K562 (cell line): Measurements from ENCODE around the gene CFL1. TPM values are rescaled to one million over a fixed set of nuclear protein-coding genes. Genes with fewer than 3 reads are reported as not detected.

ENCODE experiments used
- ATF7 ChIP-seq: fragments of 450-650 bp; IDR thresholded peaks from 2 replicates; pipeline ENCODE4 v1.7.1; 2014; ENCODE audit warnings: mild to moderate bottlenecking, moderate library complexity
- EHMT2 ChIP-seq: fragments of 450-650 bp; IDR thresholded peaks from 2 replicates; pipeline ENCODE4 v1.6.1; 2018; ENCODE audit warnings: antibody characterized with exemption
- GABPB1 ChIP-seq: sonication (generic); formaldehyde crosslinking; IDR thresholded peaks from 2 replicates; pipeline ENCODE4 v1.8.0; 2022; ENCODE audit warnings: mild to moderate bottlenecking, missing genetic modification reagents
- KDM4B ChIP-seq, 2 experiments: fragments of 450-650 bp in 1 of 2; sonication (generic) in 1 of 2; IDR thresholded peaks; 2 replicates each; pipeline ENCODE4 v1.6.1; 2016 to 2017; ENCODE audit warnings: borderline replicate concordance in 2 of 2, antibody characterized with exemption in 1 of 2, low read depth in 1 of 2, mild to moderate bottlenecking in 1 of 2
- MITF ChIP-seq: IDR thresholded peaks from 2 replicates; pipeline ENCODE4 v1.6.1; 2014; ENCODE audit warnings: antibody characterized with exemption
- MNT ChIP-seq, 2 experiments: fragments of 450-650 bp; conservative IDR thresholded peaks; 2 replicates each; pipeline ENCODE4 v1.6.1; 2017; ENCODE audit warnings: mild to moderate bottlenecking in 2 of 2, moderate library complexity in 2 of 2
- NR4A1 ChIP-seq, 2 experiments: fragments of 250-450 bp in 1 of 2; fragments of 450-650 bp in 1 of 2; sonication (Bioruptor Pico) in 1 of 2; IDR thresholded peaks; 2 replicates each; pipeline versions ENCODE4 v1.4.0 to v1.6.1; 2016 to 2020; ENCODE audit warnings: mild to moderate bottlenecking in 2 of 2, missing compliant biosample characterization in 1 of 2, missing genetic modification characterization in 1 of 2, moderate library complexity in 1 of 2
- POLR2A ChIP-seq: fragments of 450-650 bp; conservative IDR thresholded peaks from 2 replicates; pipeline ENCODE4 v1.6.1; 2016
- POLR2AphosphoS5 ChIP-seq: IDR thresholded peaks from 2 replicates; pipeline ENCODE4 v1.6.1; 2011; ENCODE audit warnings: mild to moderate bottlenecking, low read depth, low read length, moderate library complexity; ENCODE audit not compliant: control insufficient read depth, insufficient read depth
- POLR2G ChIP-seq: fragments of 200-400 bp; formaldehyde crosslinking; IDR thresholded peaks from 2 replicates; pipeline ENCODE4 v1.6.1; 2017; ENCODE audit warnings: low read depth, mild to moderate bottlenecking, antibody characterized with exemption, low read length, moderate library complexity
- POLR3G ChIP-seq: IDR thresholded peaks from 2 replicates; pipeline ENCODE4 v1.6.1; 2011; ENCODE audit not compliant: insufficient read length, insufficient replicate concordance; ENCODE audit errors: extremely low read depth
- SFPQ ChIP-seq: fragments of 200-400 bp; formaldehyde crosslinking; IDR thresholded peaks from 2 replicates; pipeline ENCODE4 v1.6.1; 2017; ENCODE audit warnings: mild to moderate bottlenecking, low read depth, low read length, moderate library complexity
- SPI1 ChIP-seq: IDR thresholded peaks from 2 replicates; pipeline ENCODE4 v1.6.1; 2011; ENCODE audit warnings: low read depth, low read length, control low read depth, borderline replicate concordance
- TCF3 ChIP-seq: sonication (generic); formaldehyde crosslinking; IDR thresholded peaks from 2 replicates; pipeline ENCODE4 v1.4.0; 2020; ENCODE audit warnings: mild to moderate bottlenecking, missing genetic modification reagents
- ZBTB43 ChIP-seq: sonication (generic); formaldehyde crosslinking; IDR thresholded peaks from 2 replicates; pipeline ENCODE4 v1.8.0; 2023; ENCODE audit warnings: mild to moderate bottlenecking, missing genetic modification reagents
- ZNF174 ChIP-seq: fragments of 250-450 bp; sonication (Bioruptor Pico); IDR thresholded peaks from 2 replicates; pipeline ENCODE4 v1.4.0; 2020; ENCODE audit warnings: mild to moderate bottlenecking
- ZNF395 ChIP-seq: fragments of 200-800 bp; sonication (Bioruptor generic); IDR thresholded peaks from 2 replicates; pipeline ENCODE4 v1.6.1; 2017; ENCODE audit warnings: missing genetic modification characterization, missing compliant biosample characterization
- ZNF584 ChIP-seq: fragments of 200-800 bp; sonication (Bioruptor generic); IDR thresholded peaks from 2 replicates; pipeline ENCODE4 v1.6.1; 2016; ENCODE audit warnings: low read depth, mild to moderate bottlenecking, missing genetic modification characterization, missing compliant biosample characterization
- polyA plus RNA-seq, 8 experiments: library from polyadenylated mRNA; depleted of rRNA in 4 of 8; stranded (reverse) in 5 of 8; unstranded in 3 of 8; fragments of >200 nt; fragmentation: Nextera tagmentation in 2 of 8; fragmentation: Illumina TruSeq in 1 of 8; extraction: Ambion mirVana in 2 of 8; extraction: Trizol in 1 of 8; gene quantifications; 2 replicates each; pipeline versions ENCODE4 v1.2.1 to v1.2.3, GENCODE V29; 2011 to 2014; ENCODE audit warnings: inconsistent platforms in 1 of 8, missing spikeins in 1 of 8
- total RNA-seq, 7 experiments: library from RNA; depleted of rRNA in 6 of 7; stranded (reverse); fragments of >200 nt in 6 of 7; fragmentation: Illumina TruSeq in 2 of 7; extraction: Trizol in 2 of 7; gene quantifications; 2 replicates each; pipeline versions ENCODE4 v1.2.1 to v1.2.3, GENCODE V29; 2011 to 2021; ENCODE audit warnings: low replicate concordance in 1 of 7

CFL1 gene
- total and polyA plus RNA-seq, 9 of the 15 experiments (the other 6 are each of a cell fraction or from before 2014, with no cell fraction given): 105 to 1,101 (median 859) TPM

- peak; percentile 95 for TF ChIP-seq ZNF395 (CRISPR knock-in tag)
- TF ChIP-seq ZBTB43: no peak
- 0 out of 2 replicates have a peak, but pooled peaks have one; percentile 18 for TF ChIP-seq SPI1
- peak; percentile 83 for TF ChIP-seq GABPB1 (CRISPR knock-in tag)
- TF ChIP-seq MITF: no peak
- no peak for TF ChIP-seq ZNF174 (CRISPR knock-in tag)
- TF ChIP-seq ZNF584 (CRISPR knock-in tag): peak; percentile 92
- peak; percentile 96 for TF ChIP-seq POLR2AphosphoS5
- TF ChIP-seq TCF3 (CRISPR knock-in tag): no peak
- 0 out of 4 replicates have a peak, but pooled peaks of 1 of the 2 experiments have one; percentile 27 for TF ChIP-seq KDM4B (IDR thresholded peaks at IDR 0.05; ENCODE audit: borderline replicate concordance in 2 of 2, low read depth in 1 of 2)
- TF ChIP-seq POLR2A: peak; percentile 98
- TF ChIP-seq POLR2G: peak; percentile 96
- peak; percentile 63; the same call in 1 of the 2 replicates for TF ChIP-seq ATF7
- TF ChIP-seq POLR3G: no peak
- no peak for TF ChIP-seq NR4A1 (CRISPR knock-in tag; IDR thresholded peaks at IDR 0.05)
- TF ChIP-seq NR4A1 (tag; IDR thresholded peaks at IDR 0.05): no peak
- no peak for TF ChIP-seq EHMT2
- no peak for TF ChIP-seq SFPQ
- TF ChIP-seq MNT (conservative IDR thresholded peaks at IDR 0.05): peak in 1 of 2 experiments; percentile 42; a peak in 2 of 4 replicates
These were observed 1.3 kb upstream of the CFL1 start (continued) for GRCh38 chr11:65859095-65859811.
